CD8-positive, alpha-beta memory T cell (primary cell): ENCODE data around the gene ADAMTSL4. TPM values are rescaled to one million over a fixed set of nuclear protein-coding genes. Genes with fewer than 3 reads are reported as not detected.
"Not testable (repeated sequence)": the region's sequence is repeated elsewhere in the genome, so short reads cannot be mapped to it uniquely, and the experiment has no call there.

ENCODE experiments used
- CTCF ChIA-PET: fragments of 350-600 bp; sonication (Branson Sonifier 250); formaldehyde crosslinking; loops from one replicate; lab custom pipeline; 2021; ENCODE audit warnings: antibody characterized with exemption; lab: Charles Lee
- POLR2A ChIA-PET: fragments of 350-600 bp; sonication (Branson Sonifier 250); formaldehyde crosslinking; loops from one replicate; lab custom pipeline; 2021; ENCODE audit warnings: antibody characterized with exemption; lab: Charles Lee
- DNase-seq, 5 donors: peaks; one replicate each; pipeline versions ENCODE4 v3.0.0 to v3.0.0-alpha.2; 2020 to 2022; ENCODE audit warnings: mixed read lengths in 1 of 5
- H3K27ac ChIP-seq: one replicate; pipeline ENCODE4 v1.7.0; 2013; ENCODE audit warnings: low read depth, mild to moderate bottlenecking, low read length, moderate library complexity
- H3K27me3 ChIP-seq: 2 replicates; pipeline ENCODE4 v1.7.0; 2013; ENCODE audit warnings: low read length, mild to moderate bottlenecking; ENCODE audit not compliant: insufficient read depth, poor library complexity, severe bottlenecking
- H3K36me3 ChIP-seq: 2 replicates; pipeline ENCODE4 v1.7.0; 2013; ENCODE audit warnings: mild to moderate bottlenecking, low read length, moderate library complexity; ENCODE audit not compliant: insufficient read depth
- H3K4me1 ChIP-seq: 2 replicates; pipeline ENCODE4 v1.7.0; 2013; ENCODE audit warnings: mild to moderate bottlenecking, low read length, moderate library complexity; ENCODE audit not compliant: insufficient read depth
- H3K4me3 ChIP-seq: 2 replicates; pipeline ENCODE4 v1.7.0; 2013; ENCODE audit warnings: mild to moderate bottlenecking, low read length
- H3K9me3 ChIP-seq: 2 replicates; pipeline ENCODE4 v1.7.0; 2013; ENCODE audit warnings: mild to moderate bottlenecking, low read length
- H3K27ac Mint-ChIP-seq, 8 donors: one replicate each; pipeline ENCODE4 v1.8.0; 2020 to 2021; ENCODE audit warnings: mixed read lengths in 8 of 8, mild to moderate bottlenecking in 6 of 8, inconsistent platforms in 3 of 8, moderate library complexity in 3 of 8
- H3K27me3 Mint-ChIP-seq, 2 donors: one replicate each; pipeline ENCODE4 v1.8.0; 2020 to 2021; ENCODE audit warnings: mixed read lengths in 2 of 2, mild to moderate bottlenecking in 1 of 2, moderate library complexity in 1 of 2
- H3K36me3 Mint-ChIP-seq, 3 donors: one replicate each; pipeline ENCODE4 v1.8.0; 2020 to 2021; ENCODE audit warnings: mixed read lengths in 3 of 3, inconsistent platforms in 1 of 3, mild to moderate bottlenecking in 1 of 3
- H3K4me1 Mint-ChIP-seq, 3 donors: one replicate each; pipeline ENCODE4 v1.8.0; 2020 to 2021; ENCODE audit warnings: mixed read lengths in 3 of 3, inconsistent platforms in 1 of 3, mild to moderate bottlenecking in 1 of 3
- H3K4me3 Mint-ChIP-seq, 7 donors: one replicate each; pipeline ENCODE4 v1.8.0; 2020 to 2021; ENCODE audit warnings: mixed read lengths in 7 of 7, mild to moderate bottlenecking in 6 of 7, moderate library complexity in 4 of 7, inconsistent platforms in 2 of 7
- H3K9me3 Mint-ChIP-seq, 5 donors: one replicate each; pipeline ENCODE4 v1.8.0; 2020 to 2022; ENCODE audit warnings: mixed read lengths in 5 of 5, mild to moderate bottlenecking in 3 of 5, moderate library complexity in 2 of 5, inconsistent platforms in 1 of 5
- polyA plus RNA-seq: library from polyadenylated mRNA; unstranded; fragments of 300-500 nt; fragmentation: Illumina TruSeq; gene quantifications from one replicate; pipeline ENCODE4 v1.2.3, GENCODE V29; 2021
- total RNA-seq, 2 experiments: library from RNA; stranded (reverse); gene quantifications; one replicate each; pipeline ENCODE4 v1.2.3, GENCODE V29; 2021

Gene ADAMTSL4
- total and polyA plus RNA-seq, 3 experiments from 2014 or later, result 0.22 to 0.31 TPM; not detected in 1

GRCh38 chr1:150582371-150582770, 33.2 kb downstream of the ADAMTSL4 start:
- H3K27ac ChIP-seq, result no peak overlapping the region
- Mint-ChIP-seq H3K27me3 (peaks cover 0 to 15% of the 10 kb centered on the region in 2 donors), H3K27ac (peak overlapping the region in 1 of 8 donors; percentile 51), H3K4me3 (no peak overlapping the region), H3K36me3 (peaks cover 17 to 19% (median 18%) of the 10 kb centered on the region in 3 donors), H3K4me1 (peaks cover 15 to 20% (median 20%) of the 10 kb centered on the region in 3 donors), H3K9me3 (peaks cover 0 to 4% (median 4%) of the 10 kb centered on the region in 5 donors)
- ChIA-PET POLR2A (interaction anchor here (12.5 kb wide), 1 partner anchor 19 kb away, joined by 486 read pairs; no protein-coding TSS in a partner anchor), CTCF (interaction anchor here (16.7 kb wide), 1 partner anchor 20 kb away, joined by 325 read pairs; no protein-coding TSS in a partner anchor)
- no peaks in the 10 kb centered on the region for H3K9me3 ChIP-seq
- no peaks in the 10 kb centered on the region for H3K4me1 ChIP-seq
- no peak overlapping the region for H3K4me3 ChIP-seq
- H3K36me3 ChIP-seq, result peaks cover 17% of the 10 kb centered on the region
- no peaks in the 10 kb centered on the region for H3K27me3 ChIP-seq
- no peak for DNase-seq

GRCh38 chr1:150596095-150596892, 47.1 kb downstream of the ADAMTSL4 start:
- no peaks in the 10 kb centered on the region for H3K36me3 ChIP-seq
- H3K27ac ChIP-seq, result no peak overlapping the region
- no peak overlapping the region for H3K4me3 ChIP-seq
- H3K36me3 Mint-ChIP-seq, result peaks cover 0 to 28% (median 6%) of the 10 kb centered on the region in 3 donors
- ChIA-PET CTCF (interaction anchor here (1.8 kb wide), 1 partner anchor 17 kb away, joined by 5 read pairs; the partner anchor contains the start of gene MCL1), POLR2A (no interaction called here)
- peaks cover 14 to 19% (median 15%) of the 10 kb centered on the region in 3 donors for H3K4me1 Mint-ChIP-seq
- H3K9me3 ChIP-seq, result no peaks in the 10 kb centered on the region
- H3K9me3 Mint-ChIP-seq, result no peaks in the 10 kb centered on the region
- no peak for DNase-seq
- no peaks in the 10 kb centered on the region for H3K4me1 ChIP-seq
- H3K27ac Mint-ChIP-seq, result peak overlapping the region in 6 of 8 donors; percentile 80 to 97 (median 89)
- peak overlapping the region in 4 of 7 donors; percentile 26 to 61 (median 42) for H3K4me3 Mint-ChIP-seq
- no peaks in the 10 kb centered on the region for H3K27me3 ChIP-seq
- H3K27me3 Mint-ChIP-seq, result no peaks in the 10 kb centered on the region

GRCh38 chr1:150596976-150597375, 47.8 kb downstream of the ADAMTSL4 start:
- Mint-ChIP-seq H3K4me3 (peak overlapping the region in 3 of 7 donors; percentile 33 to 61 (median 52)), H3K27ac (peak overlapping the region in 7 of 8 donors; percentile 39 to 97 (median 88)), H3K27me3 (no peaks in the 10 kb centered on the region), H3K36me3 (peaks cover 0 to 29% (median 6%) of the 10 kb centered on the region in 3 donors), H3K9me3 (no peaks in the 10 kb centered on the region), H3K4me1 (peaks cover 14 to 19% (median 15%) of the 10 kb centered on the region in 3 donors)
- Histone ChIP-seq H3K36me3 (no peaks in the 10 kb centered on the region), H3K9me3 (no peaks in the 10 kb centered on the region), H3K4me1 (no peaks in the 10 kb centered on the region), H3K27me3 (no peaks in the 10 kb centered on the region), H3K4me3 (no peak overlapping the region), H3K27ac (no peak overlapping the region)
- ChIA-PET CTCF (interaction anchor here (1.3 to 1.8 kb wide), 2 partner anchors 17 to 36 kb away, joined by 3 to 5 read pairs; partner anchors contain the start of gene MCL1), POLR2A (no interaction called here)
- no peak for DNase-seq

GRCh38 chr1:150598346-150598745, 49.1 kb downstream of the ADAMTSL4 start:
- H3K27me3 ChIP-seq, H3K27me3 Mint-ChIP-seq, H3K4me3 ChIP-seq, H3K9me3 Mint-ChIP-seq, H3K4me3 Mint-ChIP-seq, H3K36me3 ChIP-seq, H3K4me1 ChIP-seq, DNase-seq, H3K9me3 ChIP-seq, H3K27ac ChIP-seq, POLR2A ChIA-PET: not testable (repeated sequence)
- peaks cover 15 to 19% (median 15%) of the 10 kb centered on the region in 3 donors for H3K4me1 Mint-ChIP-seq
- H3K36me3 Mint-ChIP-seq, result peaks cover 0 to 27% (median 6%) of the 10 kb centered on the region in 3 donors
- CTCF ChIA-PET, result interaction anchor here (1.3 kb wide), 1 partner anchor 37 kb away, joined by 3 read pairs; no protein-coding TSS in a partner anchor
- H3K27ac Mint-ChIP-seq, result peak overlapping the region in 2 of 8 donors; percentile 36 to 42

GRCh38 chr1:150601540-150601939, 52.3 kb downstream of the ADAMTSL4 start:
- ChIA-PET POLR2A (no interaction called here), CTCF (no interaction called here)
- Histone ChIP-seq H3K4me3 (no peak overlapping the region), H3K36me3 (no peaks in the 10 kb centered on the region), H3K9me3 (no peaks in the 10 kb centered on the region), H3K4me1 (no peaks in the 10 kb centered on the region), H3K27ac (no peak overlapping the region), H3K27me3 (no peaks in the 10 kb centered on the region)
- Mint-ChIP-seq H3K36me3 (peaks cover 0 to 25% (median 5%) of the 10 kb centered on the region in 3 donors), H3K4me3 (no peak overlapping the region), H3K27me3 (no peaks in the 10 kb centered on the region), H3K27ac (peak overlapping the region in 1 of 8 donors; percentile 65), H3K9me3 (no peaks in the 10 kb centered on the region), H3K4me1 (peaks cover 7 to 12% (median 8%) of the 10 kb centered on the region in 3 donors)
- DNase-seq, result no peak

GRCh38 chr1:150602372-150602771, 53.2 kb downstream of the ADAMTSL4 start:
- not testable (repeated sequence) for H3K27ac ChIP-seq, H3K36me3 ChIP-seq, H3K27me3 Mint-ChIP-seq, H3K27ac Mint-ChIP-seq, DNase-seq, H3K4me1 ChIP-seq, H3K9me3 ChIP-seq, H3K4me3 ChIP-seq, H3K27me3 ChIP-seq, H3K4me3 Mint-ChIP-seq, H3K4me1 Mint-ChIP-seq, H3K9me3 Mint-ChIP-seq
- CTCF ChIA-PET, result interaction anchor here (1.1 kb wide), 1 partner anchor 19 kb away, joined by 3 read pairs; no protein-coding TSS in a partner anchor
- peaks cover 0 to 24% (median 5%) of the 10 kb centered on the region in 3 donors for H3K36me3 Mint-ChIP-seq
- POLR2A ChIA-PET, result interaction anchor here (0.6 kb wide), 1 partner anchor 13 kb away, joined by 3 read pairs; no protein-coding TSS in a partner anchor

- Histone ChIP-seq H3K27ac (no peak overlapping the region), H3K9me3 (no peaks in the 10 kb centered on the region), H3K4me3 (no peak overlapping the region), H3K36me3 (no peaks in the 10 kb centered on the region), H3K4me1 (no peaks in the 10 kb centered on the region), H3K27me3 (no peaks in the 10 kb centered on the region)
- Mint-ChIP-seq H3K4me3 (no peak overlapping the region), H3K4me1 (peaks cover 0 to 8% (median 3%) of the 10 kb centered on the region in 3 donors), H3K27me3 (no peaks in the 10 kb centered on the region), H3K36me3 (peaks cover 0 to 22% (median 5%) of the 10 kb centered on the region in 3 donors), H3K27ac (peak overlapping the region in 3 of 8 donors; percentile 10 to 80 (median 48)), H3K9me3 (no peaks in the 10 kb centered on the region)
- ChIA-PET POLR2A (no interaction called here), CTCF (interaction anchor here (1.0 kb wide), 2 partner anchors 13 to 43 kb away, joined by 4 read pairs; no protein-coding TSS in a partner anchor)
- no peak for DNase-seq
These were observed 54.5 kb downstream of the ADAMTSL4 start for GRCh38 chr1:150603711-150604110.
